ENCODE data around the gene MYO1D.

- TF ChIP-seq, protein P1, sequence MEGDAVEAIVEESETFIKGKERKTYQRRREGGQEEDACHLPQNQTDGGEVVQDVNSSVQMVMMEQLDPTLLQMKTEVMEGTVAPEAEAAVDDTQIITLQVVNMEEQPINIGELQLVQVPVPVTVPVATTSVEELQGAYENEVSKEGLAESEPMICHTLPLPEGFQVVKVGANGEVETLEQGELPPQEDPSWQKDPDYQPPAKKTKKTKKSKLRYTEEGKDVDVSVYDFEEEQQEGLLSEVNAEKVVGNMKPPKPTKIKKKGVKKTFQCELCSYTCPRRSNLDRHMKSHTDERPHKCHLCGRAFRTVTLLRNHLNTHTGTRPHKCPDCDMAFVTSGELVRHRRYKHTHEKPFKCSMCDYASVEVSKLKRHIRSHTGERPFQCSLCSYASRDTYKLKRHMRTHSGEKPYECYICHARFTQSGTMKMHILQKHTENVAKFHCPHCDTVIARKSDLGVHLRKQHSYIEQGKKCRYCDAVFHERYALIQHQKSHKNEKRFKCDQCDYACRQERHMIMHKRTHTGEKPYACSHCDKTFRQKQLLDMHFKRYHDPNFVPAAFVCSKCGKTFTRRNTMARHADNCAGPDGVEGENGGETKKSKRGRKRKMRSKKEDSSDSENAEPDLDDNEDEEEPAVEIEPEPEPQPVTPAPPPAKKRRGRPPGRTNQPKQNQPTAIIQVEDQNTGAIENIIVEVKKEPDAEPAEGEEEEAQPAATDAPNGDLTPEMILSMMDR (IDR thresholded peaks at IDR 0.05) = no peak
- TF ChIP-seq POLR2A (IDR thresholded peaks at IDR 0.05) (no peak), POLR2AphosphoS5 (IDR thresholded peaks at IDR 0.05) (no peak), EP300 (IDR thresholded peaks at IDR 0.05) (no peak)
These were observed 157.2 kb downstream of the MYO1D start for GRCh38 chr17:32719689-32720088.

Measured in suprapubic skin (tissue), 4 donors.